HEK293T (cell line): Measurements from ENCODE around the gene CAPN15.

ENCODE experiments used
- CTCF ChIA-PET: fragments of 350-600 bp; formaldehyde crosslinking; extraction: SDS; loops from one replicate; lab custom pipeline; 2021; ENCODE audit warnings: antibody characterized with exemption, inconsistent platforms; lab: Yijun Ruan, JAX
- POLR2A ChIA-PET: fragments of 350-600 bp; formaldehyde crosslinking; extraction: SDS; loops from one replicate; lab custom pipeline; 2020; ENCODE audit warnings: antibody characterized with exemption, inconsistent platforms; lab: Yijun Ruan, JAX
- DNase-seq: peaks from one replicate; pipeline ENCODE4 v3.0.0; 2012; ENCODE audit warnings: mixed read lengths; ENCODE audit errors: extremely low spot score
- ARNT ChIP-seq: fragments of 450-650 bp; IDR thresholded peaks from 2 replicates; pipeline ENCODE4 v1.6.1; 2017; ENCODE audit warnings: mild to moderate bottlenecking
- BHLHE40 ChIP-seq: fragments of 450-650 bp; IDR thresholded peaks from 2 replicates; pipeline ENCODE4 v1.6.1; 2016; ENCODE audit warnings: mild to moderate bottlenecking, moderate library complexity, borderline replicate concordance
- CTBP1 ChIP-seq: fragments of 450-650 bp; IDR thresholded peaks from 2 replicates; pipeline ENCODE4 v1.6.1; 2016; ENCODE audit warnings: borderline replicate concordance
- ELF4 ChIP-seq: fragments of 450-650 bp; IDR thresholded peaks from 2 replicates; pipeline ENCODE4 v1.6.1; 2017; ENCODE audit warnings: antibody characterized with exemption
- FOXA1 ChIP-seq: fragments of 450-650 bp; IDR thresholded peaks from 2 replicates; pipeline ENCODE4 v1.6.1; 2016; ENCODE audit warnings: mild to moderate bottlenecking
- FOXK2 ChIP-seq: fragments of 450-650 bp; IDR thresholded peaks from 2 replicates; pipeline ENCODE4 v1.6.1; 2016; ENCODE audit warnings: mild to moderate bottlenecking
- FOXM1 ChIP-seq: fragments of 450-650 bp; IDR thresholded peaks from 2 replicates; pipeline ENCODE4 v1.6.1; 2017; ENCODE audit warnings: mild to moderate bottlenecking, borderline replicate concordance
- HDGF ChIP-seq: fragments of 450-650 bp; IDR thresholded peaks from 2 replicates; pipeline ENCODE4 v1.6.1; 2017; ENCODE audit warnings: antibody characterized with exemption, borderline replicate concordance
- L3MBTL2 ChIP-seq: fragments of 450-650 bp; conservative IDR thresholded peaks from 2 replicates; pipeline ENCODE4 v1.6.1; 2016; ENCODE audit warnings: mild to moderate bottlenecking
- LEF1 ChIP-seq: fragments of 450-650 bp; IDR thresholded peaks from 2 replicates; pipeline ENCODE4 v1.6.1; 2017; ENCODE audit warnings: mild to moderate bottlenecking, borderline replicate concordance
- NFRKB ChIP-seq: fragments of 450-650 bp; IDR thresholded peaks from 2 replicates; pipeline ENCODE4 v1.6.1; 2016; ENCODE audit warnings: mild to moderate bottlenecking, moderate library complexity
- SP1 ChIP-seq: fragments of 450-650 bp; IDR thresholded peaks from 2 replicates; pipeline ENCODE4 v1.6.1; 2017
- SUZ12 ChIP-seq: fragments of 450-650 bp; IDR thresholded peaks from 2 replicates; pipeline ENCODE4 v1.6.1; 2016; ENCODE audit warnings: mild to moderate bottlenecking
- TARDBP ChIP-seq: fragments of 450-650 bp; IDR thresholded peaks from 2 replicates; pipeline ENCODE4 v1.6.1; 2016
- ZNF384 ChIP-seq: fragments of 450-650 bp; IDR thresholded peaks from 2 replicates; pipeline ENCODE4 v1.6.1; 2016
- TF ChIP-seq, protein P1 (sequence below): fragments of 450-650 bp; IDR thresholded peaks from 2 replicates; pipeline ENCODE4 v1.6.1; 2016

Gene CAPN15

DNA sequence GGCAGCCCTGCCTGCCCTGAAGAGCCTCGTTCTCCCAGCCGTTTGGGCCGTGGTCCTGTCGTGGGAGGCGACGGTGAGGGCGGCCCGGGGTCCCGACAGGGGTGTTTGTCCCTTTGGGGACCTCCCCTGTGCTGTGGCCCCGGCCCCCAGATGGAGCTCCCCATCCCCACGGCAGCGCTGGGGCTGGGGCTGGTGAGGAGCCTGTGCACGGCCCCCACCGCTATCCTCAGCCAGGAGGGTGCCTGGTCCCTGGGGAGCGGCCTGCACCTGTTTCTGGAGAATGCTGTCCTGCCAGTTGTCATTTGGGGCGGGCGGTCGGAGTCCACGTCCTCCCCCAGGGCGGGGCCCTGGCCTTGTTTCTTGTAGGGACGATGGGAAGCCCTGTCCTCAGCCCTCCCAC, 6.6 kb downstream of the CAPN15 start:
- no peak for TF ChIP-seq ZNF384
- no peak for TF ChIP-seq SUZ12
- no peak for TF ChIP-seq LEF1
- no peak for TF ChIP-seq FOXK2
- no peak for TF ChIP-seq BHLHE40
- TF ChIP-seq ELF4, result no peak
- TF ChIP-seq NFRKB, result no peak
- TF ChIP-seq L3MBTL2, result no peak
- no peak for TF ChIP-seq HDGF
- no peak for TF ChIP-seq TARDBP
- no peak for TF ChIP-seq SP1
- no peak for TF ChIP-seq FOXM1
- POLR2A ChIA-PET, result interaction anchor here (0.8 kb wide), 1 partner anchor 35 kb away, joined by 3 read pairs; no protein-coding TSS in a partner anchor
- no peak for DNase-seq
- CTCF ChIA-PET, result no interaction called here

DNA sequence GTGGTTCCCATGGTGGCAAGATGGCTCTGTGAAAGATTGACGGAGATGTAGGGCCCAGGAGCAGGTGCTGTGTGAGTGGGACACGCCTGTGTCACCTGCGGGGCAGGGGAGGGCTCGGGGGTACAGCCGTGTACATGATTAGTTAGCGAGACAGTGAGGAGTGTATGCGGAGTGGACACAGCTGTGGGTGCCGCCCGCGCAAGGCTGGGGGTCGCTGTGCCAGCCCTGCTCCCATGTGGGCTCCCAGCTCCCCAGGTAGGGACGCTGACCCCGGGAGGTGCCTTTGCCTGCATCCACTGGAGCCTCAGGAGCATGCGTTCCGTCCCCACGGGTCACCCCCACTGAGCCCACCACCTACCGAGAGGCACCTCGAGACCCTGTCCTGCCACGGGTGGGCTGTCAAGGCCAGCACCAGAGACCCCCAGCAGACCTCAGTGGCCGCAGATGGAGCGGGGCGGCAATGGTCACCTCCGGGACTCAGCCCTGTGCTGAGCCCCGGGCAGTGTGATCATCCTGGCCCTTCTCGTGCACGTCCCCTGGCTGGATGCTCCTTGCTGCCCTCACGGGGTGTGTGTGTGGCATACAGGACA, 7.4 kb downstream of the CAPN15 start:
- ChIA-PET POLR2A (no interaction called here), CTCF (no interaction called here)
- TF ChIP-seq BHLHE40 (no peak), HDGF (no peak), NFRKB (no peak), LEF1 (no peak), SUZ12 (no peak)
- no peak for DNase-seq

DNA sequence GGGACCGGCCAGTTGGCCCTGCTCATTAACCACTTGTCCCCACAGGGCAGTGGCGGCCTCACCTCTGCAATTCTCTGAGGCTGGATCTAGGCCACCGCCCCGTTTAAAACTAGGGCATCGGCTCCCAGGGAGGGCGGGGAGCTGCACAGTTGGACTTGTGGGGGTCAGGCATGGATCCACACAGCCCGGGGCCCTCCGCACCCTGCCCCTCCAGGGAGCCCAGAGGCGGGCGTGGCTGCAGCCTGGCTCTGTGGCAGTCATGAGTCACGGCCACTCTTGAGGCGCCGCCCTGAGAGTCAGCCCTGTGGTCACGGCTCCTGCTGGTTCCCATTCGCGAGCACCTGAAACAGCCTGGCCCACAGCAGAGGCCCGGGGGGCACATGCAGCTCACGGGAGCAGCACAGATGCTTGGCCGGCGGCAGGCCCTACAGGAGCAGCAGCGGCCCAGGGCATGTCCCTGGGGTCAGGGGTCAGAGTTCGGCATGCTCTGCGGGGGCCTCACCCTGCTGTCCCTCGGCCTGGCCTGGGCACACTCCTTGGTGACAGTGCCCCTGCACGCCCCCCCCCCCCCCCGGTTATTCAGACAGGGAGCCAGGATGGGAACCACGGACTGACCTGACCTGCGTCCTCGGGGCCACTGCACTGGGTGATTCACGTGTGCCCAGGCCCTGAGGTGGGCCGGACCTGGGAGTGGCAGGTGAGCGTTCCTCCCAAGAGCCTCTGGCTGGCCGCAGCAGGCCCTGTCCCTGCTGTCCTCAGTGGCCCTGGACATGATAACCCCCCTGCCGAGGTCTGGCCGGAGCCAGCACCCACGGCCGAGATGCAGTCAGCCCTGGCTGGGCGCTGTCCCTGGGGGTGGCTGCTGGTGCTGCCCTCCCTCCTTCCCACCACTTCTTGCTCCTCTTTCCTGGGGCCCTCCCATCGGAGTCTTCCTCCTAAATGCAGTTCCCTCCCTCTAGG, 8.2 kb downstream of the CAPN15 start:
- no peak for TF ChIP-seq SP1
- no peak for TF ChIP-seq HDGF
- no peak for TF ChIP-seq NFRKB
- TF ChIP-seq FOXA1, result no peak
- no peak for TF ChIP-seq FOXK2
- TF ChIP-seq LEF1, result no peak
- no peak for TF ChIP-seq CTBP1
- TF ChIP-seq BHLHE40, result no peak
- no peak for TF ChIP-seq ZNF384
- TF ChIP-seq L3MBTL2, result no peak
- ChIA-PET CTCF (no interaction called here), POLR2A (interaction anchor here (1.0 kb wide), 1 partner anchor 8 kb away, joined by 3 read pairs; the partner anchor contains the start of gene CAPN15)
- no peak for DNase-seq

- POLR2A ChIA-PET, result interaction anchor here (1.0 kb wide), 1 partner anchor 9 kb away, joined by 3 read pairs; the partner anchor contains the start of gene CAPN15
- CTCF ChIA-PET, result no interaction called here
- DNase-seq, result no peak
- TF ChIP-seq LEF1 (no peak), NFRKB (no peak), TARDBP (no peak), SP1 (no peak), ZNF384 (no peak), FOXA1 (no peak), FOXM1 (no peak)
- TF ChIP-seq, protein P1, sequence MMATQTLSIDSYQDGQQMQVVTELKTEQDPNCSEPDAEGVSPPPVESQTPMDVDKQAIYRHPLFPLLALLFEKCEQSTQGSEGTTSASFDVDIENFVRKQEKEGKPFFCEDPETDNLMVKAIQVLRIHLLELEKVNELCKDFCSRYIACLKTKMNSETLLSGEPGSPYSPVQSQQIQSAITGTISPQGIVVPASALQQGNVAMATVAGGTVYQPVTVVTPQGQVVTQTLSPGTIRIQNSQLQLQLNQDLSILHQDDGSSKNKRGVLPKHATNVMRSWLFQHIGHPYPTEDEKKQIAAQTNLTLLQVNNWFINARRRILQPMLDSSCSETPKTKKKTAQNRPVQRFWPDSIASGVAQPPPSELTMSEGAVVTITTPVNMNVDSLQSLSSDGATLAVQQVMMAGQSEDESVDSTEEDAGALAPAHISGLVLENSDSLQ, result no peak
These were observed 9.2 kb downstream of the CAPN15 start for GRCh38 chr16:536746-537145.

DNA sequence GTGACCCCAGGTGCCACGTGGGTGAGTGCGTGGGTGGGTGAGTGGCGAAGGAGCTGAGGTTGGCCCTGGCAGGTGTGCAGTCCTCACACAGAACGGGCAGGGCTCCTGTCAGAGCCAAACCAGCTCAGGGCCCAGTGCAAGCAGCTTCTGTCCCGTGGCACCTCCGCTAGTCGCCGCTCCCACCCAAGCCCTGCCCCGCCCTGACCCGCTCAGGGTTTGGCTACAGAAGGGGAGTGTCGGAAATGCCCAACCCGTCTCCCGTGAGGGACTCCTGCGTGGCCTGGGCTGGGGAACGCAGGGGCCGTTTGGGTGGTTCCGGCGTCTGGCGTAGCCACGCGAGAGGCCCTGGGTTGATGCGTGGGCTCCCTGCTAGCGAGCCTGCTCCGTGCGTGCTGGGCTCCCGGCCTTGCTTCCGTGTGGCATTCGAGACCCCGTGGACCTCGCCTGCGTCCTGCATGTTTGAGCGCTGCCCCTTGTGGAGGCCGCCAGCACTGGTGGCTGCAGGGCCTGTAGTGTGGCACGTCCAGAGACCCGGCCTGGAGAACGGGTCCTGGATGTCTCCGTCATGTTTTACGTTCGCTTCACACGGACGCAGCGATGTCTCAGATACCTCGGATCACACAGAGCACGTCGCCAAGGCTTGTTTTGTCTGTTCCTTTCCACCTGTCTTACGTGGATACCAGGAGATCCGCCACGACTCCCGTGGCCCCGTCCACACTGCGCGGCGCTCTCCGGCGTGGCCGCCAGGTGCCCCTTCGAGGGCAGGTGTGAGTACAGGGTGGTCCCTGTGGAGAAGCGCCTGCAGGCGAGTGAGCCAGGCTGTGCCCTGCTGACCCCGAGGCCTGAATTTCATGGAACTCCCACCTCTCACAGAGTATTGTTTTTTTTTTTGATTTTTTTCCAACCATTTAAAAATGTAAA, 10.2 kb downstream of the CAPN15 start:
- DNase-seq, result no peak
- ChIA-PET CTCF (no interaction called here), POLR2A (no interaction called here)
- TF ChIP-seq HDGF (no peak), BHLHE40 (no peak), LEF1 (no peak), L3MBTL2 (no peak), SUZ12 (no peak), FOXK2 (no peak), SP1 (no peak), ZNF384 (no peak), CTBP1 (no peak), FOXM1 (no peak), NFRKB (no peak), ELF4 (no peak), ARNT (no peak), FOXA1 (no peak), TARDBP (no peak)
- TF ChIP-seq, protein P1, result no peak

DNA sequence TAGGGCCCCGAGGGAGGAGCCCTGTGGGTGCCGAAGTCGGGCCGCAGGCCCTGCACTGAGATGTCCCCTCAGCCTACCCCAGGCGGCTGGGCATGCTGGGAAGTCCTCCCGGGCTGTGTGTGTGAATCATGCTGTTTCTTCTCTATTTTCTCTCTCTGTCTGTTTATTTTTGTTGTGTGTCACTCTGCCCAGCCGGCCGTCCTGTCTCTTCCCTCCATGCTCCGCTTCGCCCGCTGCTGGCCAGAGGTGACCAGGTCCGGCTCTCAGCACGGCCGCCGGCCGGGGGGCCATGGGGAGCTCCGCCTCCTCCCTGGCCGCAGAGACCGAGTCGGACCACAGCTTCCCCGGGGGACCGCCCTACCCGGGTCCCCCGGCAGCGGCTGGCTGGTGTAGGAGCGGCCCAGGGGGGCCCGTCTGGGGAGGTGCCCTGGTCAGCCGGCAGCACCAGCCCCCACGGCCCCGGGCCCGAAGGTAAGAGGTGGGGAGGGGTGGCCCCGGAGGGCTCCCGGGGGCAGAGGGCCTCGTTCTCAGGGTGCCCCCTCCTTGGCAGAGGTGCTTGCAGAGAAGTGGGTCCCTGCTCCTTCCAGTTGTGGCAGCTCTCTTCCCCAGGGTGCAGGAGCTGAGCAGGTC, 12.5 kb downstream of the CAPN15 start:
- ChIA-PET POLR2A (interaction anchor here (1.6 kb wide), 1 partner anchor 13 kb away, joined by 5 read pairs; the partner anchor contains the start of gene CAPN15), CTCF (no interaction called here)
- DNase-seq, result no peak
- TF ChIP-seq FOXM1, result no peak
- no peak for TF ChIP-seq FOXA1
- TF ChIP-seq LEF1, result no peak
- no peak for TF ChIP-seq L3MBTL2
- TF ChIP-seq ARNT, result no peak
- TF ChIP-seq CTBP1, result no peak
- no peak for TF ChIP-seq FOXK2
